GM21381 (cell line): ENCODE data around the gene HAX1.
"Not testable (repeated sequence)": the region's sequence is repeated elsewhere in the genome, so short reads cannot be mapped to it uniquely, and the experiment has no call there.

ENCODE experiments used
- ATAC-seq: cut with Tn5 transposase; IDR thresholded peaks from one replicate; pipeline ENCODE4 v1.9.1; 2021; ENCODE audit warnings: mild to moderate bottlenecking, moderate library complexity; ENCODE audit not compliant: unreplicated experiment

Gene HAX1

DNA sequence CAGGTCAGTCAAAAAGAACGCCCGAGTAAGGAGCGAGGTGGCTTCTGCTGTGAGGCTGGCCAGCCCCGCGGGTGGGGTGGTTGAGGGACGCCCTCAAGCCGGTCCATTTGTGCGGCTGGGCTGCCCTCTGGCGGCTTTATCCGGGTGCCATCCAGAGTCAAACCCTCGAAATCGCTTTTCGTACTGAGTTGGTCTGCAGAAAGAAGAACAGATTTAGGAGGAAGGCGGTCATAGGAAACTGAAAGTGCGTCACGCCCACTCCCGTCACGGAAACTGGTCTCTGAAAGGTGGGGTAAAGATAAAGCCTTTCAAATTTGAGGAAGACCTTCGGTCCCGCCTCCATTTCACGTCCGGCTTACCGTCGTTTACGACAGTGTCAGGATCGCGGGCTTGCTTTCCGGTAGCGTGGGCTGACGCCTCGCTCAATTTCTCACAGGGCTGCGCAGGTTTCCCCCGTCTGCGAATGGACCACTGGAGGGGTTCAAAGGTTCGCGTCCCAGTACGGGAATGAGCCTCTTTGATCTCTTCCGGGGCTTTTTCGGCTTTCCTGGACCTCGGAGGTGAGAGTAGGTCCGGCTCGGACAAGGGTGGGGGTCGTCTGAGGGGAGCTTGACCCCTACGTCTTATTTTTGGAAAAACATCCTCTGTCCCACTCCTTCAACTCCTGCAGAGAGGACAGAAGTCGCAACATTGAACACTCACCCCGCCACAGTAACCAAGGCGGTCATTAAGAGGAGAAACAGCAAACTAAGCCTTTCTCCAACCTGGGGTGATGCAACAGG lies at the start of gene HAX1:
HAX1 (plus strand) TSS at position 413 of the 782 bp plus-strand sequence; CDS start at position 508, 95 bp downstream.
- peak; percentile 85 for ATAC-seq

DNA sequence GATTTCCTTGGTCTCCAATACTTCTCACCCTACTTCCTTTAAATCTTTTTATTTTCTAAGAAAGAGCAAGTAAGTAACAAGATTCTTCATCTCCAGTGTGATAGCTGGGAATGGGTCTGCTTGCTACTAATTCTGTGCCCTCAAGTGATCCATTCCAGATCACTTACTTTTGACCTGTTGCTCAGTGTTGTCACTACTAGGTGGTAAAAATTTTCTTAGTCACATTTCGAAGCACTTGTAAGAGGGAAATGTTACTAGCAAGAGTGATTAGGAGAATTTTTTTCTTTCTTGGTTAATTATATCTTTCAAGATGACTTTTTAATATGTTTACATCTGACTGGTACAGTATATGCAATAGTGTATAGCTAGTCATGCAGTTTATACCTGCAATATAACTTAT lies 49.5 kb upstream of the HAX1 start:
- no peak for ATAC-seq

DNA sequence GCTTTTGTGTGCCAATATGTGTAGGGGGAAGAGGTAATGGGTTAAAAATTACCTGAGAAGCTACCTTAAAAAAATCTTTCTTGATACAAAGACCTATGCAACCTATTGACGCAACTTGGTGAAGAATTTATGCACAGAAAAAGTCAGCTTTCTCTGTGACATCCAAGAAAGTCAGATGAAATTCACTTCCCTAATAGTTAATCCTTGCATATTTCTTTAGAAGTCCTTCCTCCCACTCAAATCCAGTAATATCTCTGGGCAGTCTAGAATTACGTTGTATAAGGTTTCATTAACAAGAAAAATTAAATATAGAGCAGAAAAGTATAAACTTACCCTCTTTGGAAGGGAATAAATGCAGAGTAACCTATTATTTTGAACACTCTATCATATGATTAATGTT lies 48.8 kb upstream of the HAX1 start:
- no peak for ATAC-seq

DNA sequence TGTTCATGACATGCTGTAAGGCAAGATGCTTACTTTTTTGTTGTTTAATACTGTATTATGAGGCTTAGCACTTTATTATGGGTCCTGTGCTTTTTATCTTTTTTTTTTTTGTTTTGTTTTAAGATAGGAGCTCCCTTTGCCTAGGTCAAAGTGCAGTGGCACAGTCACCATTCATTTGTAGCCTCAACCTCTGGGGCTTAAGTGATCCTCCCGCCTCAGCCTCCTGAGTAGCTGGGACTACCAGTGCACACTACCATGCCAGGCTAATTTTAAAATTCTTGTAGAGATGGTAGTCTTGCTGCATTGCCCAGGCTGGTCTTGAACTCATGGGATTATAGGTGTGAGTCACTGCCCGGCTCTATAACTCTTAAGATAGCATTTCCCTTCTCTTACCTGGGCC lies 47.1 kb upstream of the HAX1 start:
- ATAC-seq = no peak

DNA sequence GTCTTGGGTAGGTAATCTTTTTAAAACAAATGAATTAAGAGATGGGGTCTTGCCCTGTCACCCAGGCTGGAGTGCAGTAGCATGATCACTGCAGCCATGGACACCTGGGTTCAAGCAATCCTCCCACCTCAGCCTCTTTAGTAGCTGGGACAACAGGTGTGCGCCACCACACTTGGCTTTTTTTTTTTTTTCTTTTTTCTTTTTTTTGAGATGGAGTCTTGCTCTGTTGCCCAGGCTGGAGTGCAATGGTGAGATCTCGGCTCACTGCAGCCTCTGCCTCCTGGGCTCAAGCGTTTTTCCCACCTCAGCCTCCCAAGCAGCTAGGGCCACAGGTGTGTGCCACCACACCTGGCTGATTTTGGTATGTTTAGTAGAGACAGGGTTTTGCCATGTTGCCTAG lies 41.3 kb upstream of the HAX1 start:
- not testable (repeated sequence) for ATAC-seq

DNA sequence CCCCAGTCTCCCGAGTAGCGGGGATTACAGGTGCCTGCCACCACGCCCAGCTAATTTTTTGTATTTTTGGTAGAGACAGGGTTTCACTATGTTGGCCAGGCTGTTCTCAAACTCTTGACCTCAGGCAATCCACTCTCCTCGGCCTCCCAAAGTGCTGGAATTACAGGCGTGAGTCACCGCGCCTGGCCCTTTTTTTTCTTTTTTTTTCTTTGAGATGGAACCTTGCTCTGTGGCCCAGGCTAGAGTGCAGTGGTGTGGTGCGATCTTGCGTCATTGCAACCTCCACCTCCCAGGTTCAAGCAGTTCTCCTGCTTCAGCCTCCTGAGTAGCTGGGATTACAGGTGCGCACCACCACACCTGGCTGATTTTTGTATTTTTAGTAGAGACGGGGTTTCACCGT lies 39.3 kb upstream of the HAX1 start:
- ATAC-seq = not testable (repeated sequence)

DNA sequence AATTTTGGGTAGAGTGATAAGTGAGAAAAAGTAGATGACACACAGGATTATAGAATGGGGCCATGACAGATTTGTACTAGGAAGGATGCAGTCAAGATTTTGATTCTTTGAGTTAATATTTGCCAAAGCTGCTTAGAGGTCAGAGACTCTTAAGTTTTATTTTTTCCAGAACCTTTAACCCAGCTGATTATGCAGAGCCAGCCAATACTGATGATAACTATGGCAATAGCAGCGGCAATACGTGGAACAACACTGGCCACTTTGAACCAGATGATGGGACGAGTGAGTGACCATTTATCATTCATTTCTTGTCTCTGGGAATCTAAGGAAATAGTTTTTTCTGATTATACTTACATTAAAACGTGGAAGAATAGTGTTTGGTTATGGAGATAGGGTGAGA lies 35.6 kb upstream of the HAX1 start:
- ATAC-seq = no peak

DNA sequence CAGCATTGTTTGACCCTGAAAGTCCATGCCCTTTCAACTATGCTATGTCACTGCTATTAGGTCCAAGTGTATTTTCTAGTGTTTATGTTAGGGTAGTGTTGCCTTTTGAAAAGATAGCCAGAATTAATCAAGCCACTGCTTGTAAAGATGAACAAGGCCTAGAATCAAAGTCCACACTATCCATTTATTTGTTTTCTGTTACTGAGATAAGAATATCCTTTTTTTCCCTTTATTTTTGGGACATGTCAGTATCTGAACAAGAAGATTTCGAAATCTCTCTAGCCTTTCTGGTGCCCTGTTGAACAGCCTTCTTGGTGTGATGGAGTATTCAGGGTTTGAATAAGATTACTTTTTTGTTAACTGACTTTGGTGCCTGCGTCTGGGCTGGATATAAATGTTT lies 35.0 kb upstream of the HAX1 start:
- no peak for ATAC-seq

DNA sequence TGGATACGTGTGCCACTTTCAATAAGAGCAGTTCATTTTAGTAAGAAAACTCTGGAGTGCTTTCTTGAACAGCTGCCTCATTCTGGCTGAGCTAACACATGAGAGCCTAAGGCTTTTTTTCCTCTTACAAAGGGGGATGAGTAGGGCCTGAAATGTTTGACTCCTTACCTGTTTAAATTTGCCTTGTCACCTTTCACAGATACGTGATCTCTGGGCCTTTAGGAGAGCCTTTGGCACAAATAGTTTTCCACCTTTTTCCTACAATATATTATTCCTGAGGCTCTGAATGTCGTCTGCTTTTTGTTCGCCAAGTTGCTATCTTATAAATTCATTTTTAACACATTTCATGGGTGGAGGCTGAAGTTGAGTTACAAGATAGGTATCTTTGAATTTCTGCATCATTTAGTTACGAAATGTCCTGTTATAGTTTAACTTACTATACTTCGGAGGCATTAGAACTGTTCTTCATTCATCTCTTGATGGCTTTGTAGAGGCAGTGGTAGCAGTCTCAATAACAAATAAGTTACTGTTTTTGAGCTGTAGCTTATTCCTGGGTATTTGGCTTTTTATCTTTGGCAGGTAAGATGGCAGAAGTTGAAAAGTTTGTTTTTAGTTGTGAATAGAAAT lies 34.4 kb upstream of the HAX1 start:
- ATAC-seq = no peak

DNA sequence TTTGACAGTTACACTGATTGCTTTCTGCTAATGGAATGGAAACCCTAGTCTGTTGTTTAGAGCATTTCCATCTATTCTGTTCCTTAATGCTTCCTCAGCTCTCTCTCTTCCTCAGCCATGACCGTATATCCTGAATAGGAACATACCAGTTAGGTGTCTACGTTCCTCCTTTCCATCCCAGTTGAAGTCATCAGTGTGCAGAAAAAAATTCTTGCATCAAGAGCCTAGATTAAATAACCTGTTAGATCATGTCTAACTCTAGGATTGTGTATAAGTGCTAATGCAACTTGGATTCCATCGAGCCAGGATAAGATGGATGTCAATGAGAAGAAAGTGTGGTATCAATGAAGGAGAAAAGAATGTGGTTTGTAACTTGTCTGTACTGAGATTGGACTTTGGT lies 32.9 kb upstream of the HAX1 start:
- no peak for ATAC-seq

DNA sequence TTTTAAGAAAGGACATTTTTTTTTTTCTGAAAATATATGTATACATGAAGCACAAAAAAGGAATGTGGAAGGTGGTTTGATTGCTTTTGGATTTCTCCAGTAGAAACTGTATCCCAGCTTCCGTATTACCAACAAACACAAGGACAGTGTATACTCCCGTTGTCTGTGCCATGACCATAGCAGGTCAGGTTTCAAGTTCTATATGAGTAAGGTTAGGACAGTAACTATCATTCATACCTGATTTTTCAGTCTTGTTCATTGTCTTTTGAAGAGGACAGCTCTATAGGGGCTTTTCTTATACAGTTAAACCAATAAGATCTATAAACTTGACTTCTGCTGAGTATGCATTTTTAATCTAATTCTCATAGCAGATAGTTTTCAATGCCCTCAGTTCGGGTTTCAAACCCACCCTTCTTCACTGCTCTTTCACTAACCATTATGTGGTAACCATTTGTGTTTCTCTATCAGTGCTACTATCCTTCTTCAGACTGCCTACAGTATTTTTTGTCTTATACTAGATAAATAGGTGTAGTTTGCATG lies 32.1 kb upstream of the HAX1 start:
- ATAC-seq = no peak

DNA sequence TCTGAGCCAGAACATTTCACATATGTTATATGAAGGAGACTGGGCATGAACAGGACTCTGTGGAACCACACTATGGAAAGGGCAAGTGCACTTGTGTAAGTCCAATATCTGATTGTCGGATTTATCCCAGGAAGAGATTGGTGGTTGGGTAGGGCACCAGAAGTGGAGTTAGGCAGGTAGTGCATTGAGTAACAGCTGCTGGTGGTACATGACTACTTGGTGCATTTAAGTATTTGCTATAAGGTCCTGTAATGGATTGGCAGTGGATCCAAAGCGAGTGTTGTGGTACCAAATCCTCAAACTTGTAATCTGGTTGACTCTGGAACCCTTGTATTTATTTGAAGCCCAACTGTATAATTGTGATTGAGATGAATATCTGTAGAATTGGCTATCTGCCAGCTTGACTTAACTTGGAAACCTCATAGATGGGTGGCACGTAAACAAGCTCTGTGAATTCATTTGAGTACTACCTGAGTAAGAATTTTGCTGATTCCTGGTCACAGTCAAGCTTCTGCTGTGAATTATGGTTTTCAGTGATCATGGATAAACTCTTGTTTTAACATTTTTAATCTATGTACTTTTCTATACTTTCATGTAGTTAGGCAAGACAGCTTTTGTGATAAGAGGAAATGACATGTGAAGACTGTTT lies 30.6 kb upstream of the HAX1 start:
- ATAC-seq = no peak

DNA sequence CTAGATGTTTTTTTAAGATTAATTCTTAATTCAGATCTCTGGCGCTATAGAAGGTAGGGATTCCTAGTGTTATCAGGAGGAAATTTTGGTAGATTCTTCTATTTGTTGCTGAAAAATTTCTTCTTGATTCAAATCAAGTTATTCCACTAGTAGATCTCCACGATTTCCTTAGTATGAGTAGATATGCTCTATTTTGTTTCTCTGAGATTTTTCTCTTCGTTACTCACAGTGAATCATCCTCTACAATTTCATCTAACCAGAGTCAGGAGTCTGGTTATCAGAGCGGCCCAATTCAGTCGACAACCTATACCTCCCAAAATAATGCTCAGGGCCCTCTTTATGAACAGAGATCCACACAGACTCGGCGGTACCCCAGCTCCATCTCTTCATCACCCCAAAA lies 18.8 kb upstream of the HAX1 start:
- no peak for ATAC-seq

DNA sequence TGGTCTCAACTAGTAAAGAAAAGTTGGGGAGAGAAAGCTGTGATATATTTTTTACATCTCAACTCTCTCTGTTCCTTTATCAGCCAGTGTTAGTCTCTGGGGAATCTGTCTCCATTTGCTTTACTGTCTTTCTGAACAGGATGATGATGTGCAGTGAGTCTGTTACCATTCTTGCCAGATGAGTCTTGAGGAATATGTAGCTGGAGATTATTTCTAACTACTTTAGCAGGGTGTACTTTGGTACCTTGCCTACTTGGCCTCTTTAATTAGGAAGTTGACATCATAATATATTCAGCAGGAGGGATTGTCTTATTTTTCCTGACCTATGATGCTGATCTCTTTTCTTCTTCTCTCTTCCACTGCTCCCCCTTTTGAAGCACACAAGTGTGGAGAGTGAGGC lies 15.7 kb upstream of the HAX1 start:
- ATAC-seq = no peak

DNA sequence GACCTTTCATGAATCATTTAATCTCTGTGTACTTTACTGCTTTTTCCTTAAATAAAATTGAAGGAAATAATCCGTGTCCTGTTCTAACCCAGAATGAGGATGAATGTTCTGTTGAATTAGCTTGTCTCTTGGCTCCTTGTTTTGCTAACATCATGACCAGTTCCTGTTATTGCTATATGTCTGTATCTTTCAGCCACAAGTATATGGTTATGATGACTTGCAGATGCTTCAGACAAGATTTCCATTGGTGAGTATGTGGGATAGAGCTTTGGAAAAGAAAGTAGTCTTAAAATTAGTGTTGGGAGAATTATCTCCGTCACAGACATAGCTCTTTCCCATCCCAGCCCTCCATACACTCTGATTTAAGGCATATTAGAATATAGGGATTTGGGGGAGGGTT lies 13.6 kb upstream of the HAX1 start:
- no peak for ATAC-seq

DNA sequence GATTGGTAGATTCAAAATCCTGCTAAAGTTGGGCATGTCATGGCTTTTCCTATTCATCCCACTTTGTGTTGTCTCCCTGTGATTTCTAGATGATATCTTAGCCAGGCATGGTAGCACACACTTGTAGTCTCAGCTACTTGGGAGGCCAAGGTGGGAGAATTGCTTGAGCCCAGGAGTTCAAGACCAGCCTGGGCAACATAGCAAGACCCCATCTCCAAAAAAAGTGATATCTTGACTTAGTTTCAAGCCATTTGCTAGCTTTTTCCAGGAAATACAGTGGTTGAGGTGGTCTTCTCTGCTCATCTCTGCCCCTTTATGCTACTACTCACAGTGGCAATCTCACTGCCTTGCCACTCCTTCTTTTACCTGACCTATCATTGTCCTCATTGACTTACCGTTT lies 12.3 kb upstream of the HAX1 start:
- no peak for ATAC-seq

DNA sequence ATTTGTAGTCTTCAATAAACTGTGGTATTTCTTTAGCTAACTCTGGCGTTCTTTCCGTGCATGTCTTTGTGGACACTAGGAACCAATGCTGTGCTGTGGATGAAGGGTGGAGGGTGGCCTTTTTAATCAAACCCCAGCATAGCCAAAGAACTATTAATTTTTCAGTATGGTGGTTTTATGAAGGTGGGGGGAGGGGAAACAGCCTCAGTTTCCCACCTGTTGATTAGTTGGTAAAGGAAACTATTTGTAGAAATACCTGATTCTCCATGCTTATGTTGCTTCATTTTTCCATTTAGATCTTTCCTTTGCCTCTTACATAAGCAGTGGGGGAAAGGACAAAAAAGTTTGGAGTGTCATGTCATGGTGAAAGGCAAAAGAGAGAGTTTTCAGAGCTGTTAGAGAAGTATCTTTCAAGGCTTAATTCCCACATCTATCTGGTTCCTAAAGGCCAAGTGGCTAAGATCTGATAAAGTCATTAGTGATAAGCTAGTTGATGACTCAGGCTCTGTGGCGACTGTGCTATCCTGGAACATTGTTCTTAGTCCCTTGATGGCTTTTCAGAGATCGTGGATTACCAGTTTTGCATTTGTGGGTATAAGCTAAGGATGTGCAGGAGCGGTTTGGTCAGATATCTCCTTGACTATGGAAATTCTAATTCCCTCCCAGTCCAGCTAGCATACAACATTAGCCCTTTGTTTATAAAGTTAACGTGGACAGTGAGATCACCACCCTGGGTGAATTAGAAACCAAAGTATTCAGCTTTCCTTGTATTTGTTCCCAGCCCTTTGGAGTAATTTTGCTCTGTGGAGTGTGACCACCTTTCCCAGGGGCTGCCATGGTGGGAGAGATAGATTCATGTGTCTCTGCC lies 8.7 kb upstream of the HAX1 start:
- no peak for ATAC-seq

DNA sequence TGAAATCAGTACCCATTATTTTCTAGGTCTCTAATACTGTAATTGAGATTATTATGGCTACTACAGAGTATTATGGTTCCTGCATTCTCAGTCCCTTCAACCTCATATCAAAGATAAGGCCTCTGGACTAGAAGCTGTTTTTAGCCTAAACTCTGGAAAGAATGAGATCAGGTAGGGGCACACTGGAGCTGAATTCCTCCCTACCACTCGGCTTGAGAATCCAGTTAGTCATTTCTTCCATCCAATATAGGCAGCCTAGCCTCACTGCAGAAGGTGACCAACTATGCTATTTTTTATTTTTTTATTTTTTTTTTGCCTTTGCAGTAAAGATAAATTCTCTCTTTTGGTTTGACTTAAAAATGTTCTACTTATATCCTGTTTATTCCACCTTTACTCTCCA lies 8.0 kb upstream of the HAX1 start:
- ATAC-seq = no peak

DNA sequence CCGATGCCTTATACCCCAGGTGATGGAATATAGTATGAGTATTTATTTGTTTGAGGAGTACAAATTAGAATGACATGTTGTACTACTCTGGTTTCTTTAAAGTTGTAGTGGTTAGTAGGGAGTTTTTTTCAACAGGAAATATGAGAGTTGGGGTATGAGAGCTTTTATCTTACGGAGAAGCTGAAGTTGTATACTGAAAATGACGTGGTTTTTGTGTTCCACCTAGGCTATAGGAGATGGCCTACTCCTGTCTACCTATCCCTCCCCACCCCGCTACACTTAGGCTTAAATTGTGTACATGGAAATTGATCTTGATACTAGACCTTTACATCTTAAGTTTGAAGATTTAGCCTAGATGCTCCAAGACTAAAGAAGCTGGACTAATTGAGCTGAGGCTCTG lies 6.8 kb upstream of the HAX1 start:
- ATAC-seq = no peak

DNA sequence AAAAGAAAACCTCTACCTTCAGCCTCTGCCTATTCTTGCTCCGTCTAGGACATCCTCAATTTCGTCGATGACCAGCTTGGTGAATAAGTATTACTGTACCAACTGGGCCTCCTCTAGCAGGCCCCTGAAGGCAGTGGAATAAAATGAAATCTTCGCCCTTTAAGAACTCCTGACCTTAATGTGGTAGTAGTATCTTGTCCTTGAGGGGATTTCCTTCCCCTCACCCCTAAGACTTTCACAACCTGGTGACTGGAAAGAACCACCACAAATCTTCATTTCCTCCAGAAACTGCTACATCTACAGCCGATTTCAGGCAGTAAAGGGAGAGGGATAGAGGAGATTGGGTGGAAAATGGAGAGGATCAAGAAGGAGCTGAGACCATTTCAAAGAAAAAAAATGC lies 1.6 kb upstream of the HAX1 start:
- ATAC-seq = no peak

DNA sequence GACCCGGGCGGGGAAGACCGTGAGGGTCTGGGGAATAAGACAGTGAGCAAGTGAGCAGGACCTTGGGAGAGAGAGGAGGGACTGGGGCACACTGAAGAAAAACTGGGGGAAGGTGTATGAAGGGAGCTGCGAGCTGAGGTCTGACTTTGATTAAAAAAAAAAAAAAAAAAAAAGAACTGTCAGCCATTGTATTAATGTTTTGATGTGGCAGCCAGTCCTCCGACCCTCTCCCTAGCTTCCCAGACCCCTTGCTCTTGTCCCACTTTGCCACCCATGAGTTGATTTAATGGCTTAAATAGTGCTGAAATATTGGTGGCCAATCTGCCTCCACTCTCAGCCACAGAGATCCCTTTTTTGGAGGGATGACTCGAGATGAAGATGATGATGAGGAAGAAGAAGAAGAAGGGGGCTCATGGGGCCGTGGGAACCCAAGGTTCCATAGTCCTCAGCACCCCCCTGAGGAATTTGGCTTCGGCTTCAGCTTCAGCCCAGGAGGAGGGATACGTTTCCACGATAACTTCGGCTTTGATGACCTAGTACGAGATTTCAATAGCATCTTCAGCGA lies 652 bp downstream of the HAX1 start:
- no peak for ATAC-seq
